ENCODE results near the gene PHKG1.
"Not testable (repeated sequence)": the region's sequence is repeated elsewhere in the genome, so short reads cannot be mapped to it uniquely, and the experiment has no call there.

The PHKG1 gene

GRCh38 chr7:56092789-56093531 lies at the start of gene PHKG1:
PHKG1 (minus strand) TSS chr7:56092952; CDS start chr7:56088941, 4,011 bp downstream.
- no peak for FAIRE-seq
- peak; percentile 66 for DNase-seq (ENCODE audit: low spot score)

GRCh38 chr7:56131062-56131461 lies 38.3 kb upstream of the PHKG1 start:
- DNase-seq (ENCODE audit: low spot score); FAIRE-seq: not testable (repeated sequence)

GRCh38 chr7:56127241-56127975 lies 34.7 kb upstream of the PHKG1 start:
- no peak for DNase-seq (ENCODE audit: low spot score)
- FAIRE-seq, result no peak

GRCh38 chr7:56125831-56126230 lies 33.1 kb upstream of the PHKG1 start:
- no peak for FAIRE-seq
- no peak for DNase-seq (ENCODE audit: low spot score)

- FAIRE-seq, result no peak
- DNase-seq (ENCODE audit: low spot score), result no peak
These were observed 32.2 kb upstream of the PHKG1 start for GRCh38 chr7:56124981-56125380.

- no peak for FAIRE-seq
These were observed 28.7 kb upstream of the PHKG1 start for GRCh38 chr7:56121440-56121839.

GRCh38 chr7:56115852-56116538 lies 23.2 kb upstream of the PHKG1 start, which contains the start of gene NUPR2:
NUPR2 (minus strand) TSS chr7:56116417; CDS start chr7:56116314, 103 bp downstream.
- FAIRE-seq (no peak), DNase-seq (ENCODE audit: low spot score) (no peak)

More at GRCh38 chr7:56121440-56121839, 28.7 kb upstream of the PHKG1 start:
- no peak for DNase-seq (ENCODE audit: low spot score)

- FAIRE-seq; DNase-seq (ENCODE audit: low spot score): not testable (repeated sequence)
These were observed 19.5 kb upstream of the PHKG1 start for GRCh38 chr7:56112244-56112643.

- DNase-seq (ENCODE audit: low spot score) (no peak), FAIRE-seq (no peak)
These were observed 17.9 kb upstream of the PHKG1 start for GRCh38 chr7:56110611-56111010.

- FAIRE-seq (no peak), DNase-seq (ENCODE audit: low spot score) (no peak)
These were observed 15.2 kb upstream of the PHKG1 start for GRCh38 chr7:56107954-56108258.

GRCh38 chr7:56106108-56107073 lies 13.6 kb upstream of the PHKG1 start, which contains the start of gene CHCHD2:
CHCHD2 (minus strand) TSS chr7:56106476; CDS start chr7:56106413, 63 bp downstream.
- FAIRE-seq, result peak; percentile 92
- DNase-seq (ENCODE audit: low spot score), result peak; percentile 99

- DNase-seq (ENCODE audit: low spot score), result no peak
- no peak for FAIRE-seq
These were observed 12.8 kb upstream of the PHKG1 start for GRCh38 chr7:56105508-56105907.

- FAIRE-seq; DNase-seq (ENCODE audit: low spot score): not testable (repeated sequence)
These were observed 11.4 kb upstream of the PHKG1 start for GRCh38 chr7:56104138-56104537.

GRCh38 chr7:56099653-56100052 lies 6.9 kb upstream of the PHKG1 start:
- FAIRE-seq (no peak), DNase-seq (ENCODE audit: low spot score) (no peak)

GRCh38 chr7:56098187-56099008 lies 5.6 kb upstream of the PHKG1 start:
- not testable (repeated sequence) for DNase-seq (ENCODE audit: low spot score); FAIRE-seq

GRCh38 chr7:56097700-56098099 lies 4.9 kb upstream of the PHKG1 start:
- DNase-seq (ENCODE audit: low spot score), result no peak

GRCh38 chr7:56092388-56092787 lies 364 bp downstream of the PHKG1 start:
- FAIRE-seq; DNase-seq (ENCODE audit: low spot score): not testable (repeated sequence)

More at GRCh38 chr7:56097700-56098099, 4.9 kb upstream of the PHKG1 start:
- no peak for FAIRE-seq

- FAIRE-seq (no peak), DNase-seq (ENCODE audit: low spot score) (no peak)
These were observed 1.2 kb downstream of the PHKG1 start for GRCh38 chr7:56091591-56091990.

GRCh38 chr7:56087445-56087844 lies 5.3 kb downstream of the PHKG1 start:
- FAIRE-seq, result no peak
- DNase-seq (ENCODE audit: low spot score), result no peak

- FAIRE-seq (no peak), DNase-seq (ENCODE audit: low spot score) (no peak)
These were observed 6.0 kb downstream of the PHKG1 start for GRCh38 chr7:56086761-56087160.
